CD4-positive, alpha-beta T cell (primary cell): ENCODE data around the gene ARTN. TPM values are rescaled to one million over a fixed set of nuclear protein-coding genes. Genes with fewer than 3 reads are reported as not detected.

Experiments
- ATAC-seq: fragments of 200-7000 bp; cut with Tn5 transposase; one replicate; pipeline ENCODE4 v1.10.0; 2022; ENCODE audit warnings: mild to moderate bottlenecking; ENCODE audit not compliant: poor library complexity
- CTCF ChIA-PET: fragments of 350-600 bp; sonication (Branson Sonifier 250); formaldehyde crosslinking; loops from one replicate; lab custom pipeline; 2021; ENCODE audit warnings: antibody characterized with exemption, inconsistent platforms; lab: Charles Lee
- POLR2A ChIA-PET: fragments of 350-600 bp; sonication (Branson Sonifier 250); formaldehyde crosslinking; loops from one replicate; lab custom pipeline; 2021; ENCODE audit warnings: antibody characterized with exemption, inconsistent platforms; lab: Charles Lee
- DNase-seq, 14 experiments: peaks; one replicate each; pipeline ENCODE4 v3.0.0-alpha.2; 2013 to 2020; ENCODE audit warnings: mixed read lengths in 2 of 14
- H3K27ac ChIP-seq, 2 donors: one replicate each; pipeline versions ENCODE4 v1.5.1 to v1.7.0; 2013; ENCODE audit warnings: low read length in 2 of 2, low read depth in 1 of 2, mild to moderate bottlenecking in 1 of 2
- H3K27me3 ChIP-seq, 2 experiments: 1 replicate in 1 of 2; 2 replicates in 1 of 2; pipeline versions ENCODE4 v1.6.1 to v1.7.0; 2013; ENCODE audit warnings: low read length in 2 of 2, control low read depth in 1 of 2, mild to moderate bottlenecking in 1 of 2, moderate library complexity in 1 of 2; ENCODE audit not compliant: insufficient read depth in 2 of 2, control insufficient read depth in 1 of 2
- H3K36me3 ChIP-seq: one replicate; pipeline ENCODE4 v1.6.1; 2013; ENCODE audit warnings: low read length, control low read depth; ENCODE audit not compliant: insufficient read depth
- H3K4me1 ChIP-seq: one replicate; pipeline ENCODE4 v1.6.1; 2013; ENCODE audit warnings: low read length, control low read depth; ENCODE audit not compliant: insufficient read depth
- H3K4me3 ChIP-seq: one replicate; pipeline ENCODE4 v1.5.1; 2013; ENCODE audit warnings: mild to moderate bottlenecking, low read length, moderate library complexity
- H3K9me3 ChIP-seq, 2 experiments: 1 replicate in 1 of 2; 2 replicates in 1 of 2; pipeline versions ENCODE4 v1.6.1 to v1.7.0; 2013; ENCODE audit warnings: low read length in 2 of 2, mild to moderate bottlenecking in 2 of 2, control low read depth in 1 of 2, moderate library complexity in 1 of 2; ENCODE audit not compliant: control insufficient read depth in 1 of 2, insufficient read depth in 1 of 2
- H3K27ac Mint-ChIP-seq: one replicate; pipeline ENCODE4 v1.8.0; 2020; ENCODE audit warnings: mixed read lengths
- H3K27me3 Mint-ChIP-seq: one replicate; pipeline ENCODE4 v1.8.0; 2021; ENCODE audit warnings: mixed read lengths
- H3K36me3 Mint-ChIP-seq: one replicate; pipeline ENCODE4 v1.8.0; 2021; ENCODE audit warnings: low read depth, mixed read lengths
- H3K4me1 Mint-ChIP-seq: one replicate; pipeline ENCODE4 v1.8.0; 2021; ENCODE audit warnings: low read depth, mixed read lengths
- H3K4me3 Mint-ChIP-seq: one replicate; pipeline ENCODE4 v1.8.0; 2020; ENCODE audit warnings: mild to moderate bottlenecking, mixed read lengths
- H3K9me3 Mint-ChIP-seq: one replicate; pipeline ENCODE4 v1.8.0; 2020; ENCODE audit warnings: mixed read lengths
- CTCF ChIP-seq: fragments of 200-600 bp; IDR thresholded peaks from one replicate; pipeline ENCODE4 v1.8.0; 2022; ENCODE audit warnings: antibody characterized with exemption, mild to moderate bottlenecking
- intact Hi-C, 2 experiments: fragments of 100-400 bp; cut with DNase I in 1 of 2; cut with micrococcal nuclease in 1 of 2; formaldehyde crosslinking; loops; one replicate each; pipeline versions ENCODE4 v1.15.1 to v1.9.0; 2023 to 2025; cut with DNase I, micrococcal nuclease
- total RNA-seq, 174 experiments: library from RNA in 2 of 174; stranded (reverse) in 2 of 174; gene quantifications; one replicate each; pipeline ENCODE4 v1.2.3 and lab custom pipeline; 2021 to 2026

The ARTN gene
- total RNA-seq, 2 experiments from 2014 or later = 0.55 to 1.3 TPM

DNA sequence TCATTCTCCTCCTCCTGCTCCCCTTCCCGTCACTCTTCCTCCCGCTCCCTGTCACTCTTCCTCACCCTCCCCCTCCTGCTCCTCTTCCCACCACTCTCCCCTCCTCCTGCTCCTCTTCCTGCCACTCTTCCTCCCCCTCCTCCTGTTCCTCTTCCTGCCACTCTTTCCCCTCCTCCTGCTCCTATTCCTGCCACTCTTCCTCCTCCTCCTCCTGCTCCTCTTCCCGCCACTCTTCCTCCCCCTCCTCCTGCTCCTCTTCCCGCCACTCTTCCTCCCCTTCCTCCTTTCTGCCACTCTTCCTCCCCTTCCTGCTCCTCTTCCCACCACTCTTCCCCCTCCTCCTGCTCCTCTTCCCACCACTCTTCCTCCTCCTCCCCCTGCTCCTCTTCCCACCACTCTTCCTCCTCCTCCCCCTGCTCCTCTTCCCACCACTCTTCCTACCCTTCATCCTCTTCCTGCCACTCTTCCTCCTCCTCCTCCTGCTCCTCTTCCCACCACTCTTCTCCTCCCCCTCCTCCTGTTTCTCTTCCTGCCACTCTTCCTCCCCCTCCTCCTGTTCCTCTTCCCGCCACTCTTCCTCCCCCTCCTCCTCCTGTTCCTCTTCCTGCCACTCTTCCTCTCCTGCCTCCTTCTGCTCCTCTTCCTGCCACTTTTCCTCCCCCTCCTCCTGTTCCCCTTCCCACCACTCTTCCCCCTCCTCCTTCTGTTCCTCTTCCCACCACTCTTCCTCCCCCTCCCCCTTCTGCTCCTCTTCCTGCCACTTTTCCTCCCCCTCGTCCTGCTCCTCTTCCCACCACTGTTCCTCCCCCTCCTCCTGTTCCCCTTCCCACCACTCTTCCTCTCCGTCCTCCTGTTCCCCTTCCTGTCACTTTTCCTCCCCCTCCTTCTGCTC lies 28.7 kb upstream of the ARTN start:
- H3K4me1 Mint-ChIP-seq = no peaks in the 10 kb centered on the region
- intact Hi-C loops = no loop called here
- ATAC-seq (no peak), DNase-seq (no peak)
- H3K27me3 Mint-ChIP-seq = no peaks in the 10 kb centered on the region
- H3K36me3 Mint-ChIP-seq = peaks cover 26% of the 10 kb centered on the region
- TF ChIP-seq CTCF = no peak
- no peak overlapping the region for H3K27ac Mint-ChIP-seq
- ChIA-PET POLR2A (no interaction called here), CTCF (no interaction called here)
- Histone ChIP-seq H3K36me3 (peaks cover 5% of the 10 kb centered on the region), H3K27ac (no peak overlapping the region), H3K27me3 (no peaks in the 10 kb centered on the region), H3K9me3 (no peaks in the 10 kb centered on the region), H3K4me3 (no peak overlapping the region), H3K4me1 (no peaks in the 10 kb centered on the region)
- no peaks in the 10 kb centered on the region for H3K9me3 Mint-ChIP-seq
- no peak overlapping the region for H3K4me3 Mint-ChIP-seq

- no peaks in the 10 kb centered on the region for H3K9me3 ChIP-seq
- H3K4me1 Mint-ChIP-seq = no peaks in the 10 kb centered on the region
- no peaks in the 10 kb centered on the region for H3K9me3 Mint-ChIP-seq
- CTCF ChIA-PET = interaction anchor here (0.7 kb wide), 1 partner anchor 368 kb away, joined by 3 read pairs; no protein-coding TSS in a partner anchor
- H3K27ac ChIP-seq = no peak overlapping the region
- POLR2A ChIA-PET = no interaction called here
- H3K36me3 ChIP-seq = peaks cover 3% of the 10 kb centered on the region
- H3K27me3 ChIP-seq = no peaks in the 10 kb centered on the region
- H3K27ac Mint-ChIP-seq = no peak overlapping the region
- intact Hi-C loops = no loop called here
- H3K4me3 Mint-ChIP-seq = no peak overlapping the region
- DNase-seq = no peak
- ATAC-seq = no peak
- H3K36me3 Mint-ChIP-seq = peaks cover 24% of the 10 kb centered on the region
- no peaks in the 10 kb centered on the region for H3K27me3 Mint-ChIP-seq
- H3K4me1 ChIP-seq = no peaks in the 10 kb centered on the region
- H3K4me3 ChIP-seq = no peak overlapping the region
- no peak for TF ChIP-seq CTCF
These were observed 25.4 kb upstream of the ARTN start for GRCh38 chr1:43908226-43908625.

- TF ChIP-seq CTCF = no peak
- ATAC-seq (no peak), DNase-seq (no peak)
- Histone ChIP-seq H3K27ac (no peak overlapping the region), H3K36me3 (peaks cover 3% of the 10 kb centered on the region), H3K4me3 (no peak overlapping the region), H3K9me3 (no peaks in the 10 kb centered on the region), H3K27me3 (no peaks in the 10 kb centered on the region), H3K4me1 (no peaks in the 10 kb centered on the region)
- ChIA-PET CTCF (interaction anchor here (0.7 kb wide), 1 partner anchor 368 kb away, joined by 3 read pairs; no protein-coding TSS in a partner anchor), POLR2A (no interaction called here)
- Mint-ChIP-seq H3K27me3 (no peaks in the 10 kb centered on the region), H3K9me3 (no peaks in the 10 kb centered on the region), H3K4me1 (no peaks in the 10 kb centered on the region), H3K4me3 (no peak overlapping the region), H3K36me3 (peaks cover 24% of the 10 kb centered on the region), H3K27ac (no peak overlapping the region)
- intact Hi-C loops = no loop called here
These were observed 24.7 kb upstream of the ARTN start for GRCh38 chr1:43908858-43909257.
